ENCODE data around the gene DNASE1L3.
A peak's percentile ranks its signal among the peaks of the same experiment; 100 is the strongest.

Gene DNASE1L3

DNA sequence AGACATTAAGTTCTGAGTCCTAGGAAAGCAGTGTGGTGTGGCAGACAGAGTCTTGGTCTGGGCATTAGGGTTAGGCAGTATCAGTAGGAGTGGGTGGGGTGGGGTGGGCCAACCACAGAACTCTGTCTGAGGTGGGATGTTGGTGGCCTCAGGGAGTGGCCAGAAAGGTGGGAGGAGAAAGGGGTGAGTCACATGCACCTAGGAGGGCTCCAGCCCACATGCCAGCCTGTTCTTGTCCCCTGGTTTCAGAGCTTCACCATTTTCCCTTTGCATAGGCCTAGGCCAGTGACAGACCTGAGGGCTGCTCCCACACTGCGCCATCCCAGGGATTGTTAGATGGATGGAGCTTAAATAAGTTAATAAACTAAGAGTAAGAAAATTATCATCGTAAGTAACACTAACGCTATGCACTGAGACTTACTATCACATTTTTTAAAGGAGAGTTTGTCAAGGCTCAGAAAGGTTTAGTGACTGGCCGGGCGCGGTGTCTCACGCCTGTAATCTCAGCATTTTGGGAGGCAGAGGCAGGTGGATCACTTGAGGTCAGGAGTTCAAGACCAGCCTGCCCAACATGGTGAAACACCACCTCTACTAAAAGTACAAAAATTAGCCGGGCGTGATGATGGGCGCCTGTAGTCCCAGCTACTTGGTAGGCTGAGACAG lies 33.8 kb downstream of the DNASE1L3 start:
- no peak for DNase-seq

DNA sequence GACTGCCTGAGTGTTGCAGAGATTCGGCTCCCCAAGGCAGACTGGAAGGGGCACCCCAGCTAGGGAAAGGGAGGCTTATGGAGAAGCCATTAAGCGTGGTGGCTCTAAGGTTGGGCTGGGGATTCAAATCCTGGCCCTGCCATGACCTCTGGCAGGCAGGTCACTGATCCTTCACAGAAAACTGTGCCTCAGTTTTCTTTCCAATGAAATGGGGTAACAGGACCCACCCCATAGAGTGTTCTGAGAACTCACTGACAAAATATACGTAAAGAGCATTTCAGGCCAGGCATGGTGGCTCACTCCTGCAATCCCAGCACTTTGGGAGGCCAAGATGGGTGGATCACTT lies 34.6 kb downstream of the DNASE1L3 start:
- DNase-seq = no peak

DNA sequence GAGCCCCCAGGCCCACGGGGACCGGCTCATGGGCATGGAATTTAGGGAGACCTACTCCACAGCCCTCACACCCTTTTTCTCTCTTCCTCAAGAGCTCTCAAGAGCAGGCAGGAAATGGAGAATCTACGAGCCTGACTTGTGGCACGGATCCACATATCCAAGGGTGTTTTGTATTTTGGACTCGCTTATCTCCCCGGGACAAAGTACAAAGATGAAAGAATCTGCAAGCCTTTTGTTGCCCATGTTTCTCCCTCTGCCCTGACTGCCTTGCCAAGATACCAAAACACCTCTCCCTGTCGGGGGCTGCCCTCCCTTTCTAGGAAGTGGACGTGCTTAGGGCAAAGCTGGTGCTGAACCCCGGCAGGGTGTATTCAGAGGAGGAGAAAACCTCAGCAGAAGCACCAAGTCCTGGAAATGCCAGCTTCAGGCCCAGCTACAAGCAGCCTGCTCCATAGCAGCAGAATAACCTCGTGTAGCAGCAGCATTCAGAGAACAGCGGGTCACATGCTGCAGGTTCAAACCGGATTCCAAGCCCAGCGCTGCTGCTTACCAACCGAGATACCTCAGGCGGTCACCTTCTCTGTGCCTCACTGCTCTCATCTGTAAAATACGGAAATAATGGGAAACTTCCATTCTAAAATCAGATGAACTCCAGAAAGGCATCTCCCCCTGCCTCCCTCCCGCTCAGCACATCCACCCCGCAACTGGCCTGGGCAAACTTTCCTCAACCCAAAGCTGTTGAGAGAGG lies 35.2 kb downstream of the DNASE1L3 start:
- DNase-seq = no peak

DNA sequence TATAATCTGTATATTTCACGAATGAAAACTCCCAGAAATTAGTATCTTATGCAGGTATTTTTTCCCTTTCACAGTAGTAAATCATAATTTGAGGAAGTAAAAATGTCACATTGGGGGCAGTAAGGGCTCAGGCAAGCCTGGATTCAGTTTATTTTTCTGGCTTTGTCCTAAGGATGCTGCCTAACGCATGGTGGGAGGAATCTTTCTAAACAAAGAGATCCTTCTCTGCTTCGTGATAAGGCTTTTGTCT lies 35.7 kb downstream of the DNASE1L3 start:
- no peak for DNase-seq

DNA sequence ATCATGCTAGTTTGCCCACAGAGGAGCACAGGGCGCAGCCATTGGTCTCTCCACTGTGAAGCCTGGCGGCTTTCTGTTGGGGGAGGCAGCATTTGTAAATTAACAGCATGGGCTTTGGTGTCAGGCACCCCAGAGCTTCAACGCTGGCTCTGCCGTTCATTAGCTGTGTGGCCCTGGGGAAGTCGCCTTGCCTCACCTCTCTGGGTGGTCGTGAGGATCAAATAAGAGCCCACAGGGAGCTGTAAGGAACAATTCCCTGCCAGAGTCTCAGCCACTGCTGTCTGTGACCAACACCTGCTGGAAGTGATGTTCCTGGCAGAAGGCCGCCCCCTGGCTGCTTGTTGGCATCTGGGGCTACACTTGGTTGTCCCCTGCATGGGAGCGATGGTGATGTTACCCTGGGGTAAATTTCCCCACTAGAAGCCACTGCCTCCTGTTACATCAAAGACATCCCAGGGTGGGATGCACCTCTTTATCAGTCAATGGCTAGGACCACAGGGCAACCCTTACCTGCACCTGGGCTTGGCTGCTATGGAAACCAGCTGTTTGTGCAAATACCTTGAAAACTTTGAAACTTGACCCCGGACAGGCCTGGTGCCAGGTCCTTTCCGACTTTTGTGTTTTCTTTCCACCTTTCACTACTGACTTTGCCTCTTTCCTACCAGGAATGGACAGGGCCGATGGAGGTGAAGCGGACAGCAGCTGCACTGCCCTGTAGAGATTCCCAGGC lies 36.9 kb downstream of the DNASE1L3 start:
- DNase-seq = no peak

DNA sequence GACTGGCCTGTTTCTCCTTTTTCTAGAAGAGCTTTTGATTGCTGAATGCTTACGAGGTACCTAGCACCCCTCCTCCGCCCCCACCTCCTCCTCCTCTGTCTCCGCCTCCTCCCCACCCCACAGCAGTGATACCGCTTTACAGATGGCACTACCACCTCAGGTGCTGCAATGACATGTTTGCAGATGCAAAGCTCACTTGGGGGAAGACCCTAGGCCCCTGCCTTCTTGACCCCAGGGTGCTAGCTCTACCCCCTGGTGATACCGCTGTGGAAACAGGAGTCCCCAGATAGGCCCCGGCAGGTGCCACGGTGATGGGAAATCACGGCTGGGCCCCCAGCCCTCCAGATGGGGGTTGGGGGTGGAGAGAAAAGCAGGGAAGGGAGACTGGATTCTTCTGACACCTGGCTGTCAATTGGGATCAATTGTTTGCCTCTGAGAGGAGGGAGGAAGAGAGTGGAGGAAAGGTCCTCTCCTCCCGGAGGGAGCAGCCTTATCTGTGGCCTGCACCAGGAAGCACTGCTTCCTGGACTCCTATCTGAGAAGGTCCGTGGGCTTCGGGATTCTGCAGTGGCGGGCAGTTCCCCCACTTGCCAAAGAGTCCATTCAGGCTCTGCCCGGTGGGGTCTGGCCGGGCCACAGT lies 37.6 kb downstream of the DNASE1L3 start:
- DNase-seq = no peak

DNA sequence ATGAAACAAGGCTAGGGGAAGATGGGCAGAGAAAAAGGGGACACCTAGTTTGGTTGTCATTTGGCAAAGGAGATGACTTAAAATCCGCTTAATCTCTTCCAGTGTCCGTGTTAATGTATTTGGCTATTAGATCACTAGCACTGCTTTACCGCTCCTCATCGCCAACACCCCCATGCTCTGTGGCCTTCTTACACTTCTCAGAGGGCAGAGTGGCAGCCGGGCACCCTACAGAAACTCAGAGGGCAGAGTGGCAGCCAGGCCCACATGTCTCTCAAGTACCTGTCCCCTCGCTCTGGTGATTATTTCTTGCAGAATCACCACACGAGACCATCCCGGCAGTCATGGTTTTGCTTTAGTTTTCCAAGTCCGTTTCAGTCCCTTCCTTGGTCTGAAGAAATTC lies 39.6 kb downstream of the DNASE1L3 start:
- no peak for DNase-seq

DNA sequence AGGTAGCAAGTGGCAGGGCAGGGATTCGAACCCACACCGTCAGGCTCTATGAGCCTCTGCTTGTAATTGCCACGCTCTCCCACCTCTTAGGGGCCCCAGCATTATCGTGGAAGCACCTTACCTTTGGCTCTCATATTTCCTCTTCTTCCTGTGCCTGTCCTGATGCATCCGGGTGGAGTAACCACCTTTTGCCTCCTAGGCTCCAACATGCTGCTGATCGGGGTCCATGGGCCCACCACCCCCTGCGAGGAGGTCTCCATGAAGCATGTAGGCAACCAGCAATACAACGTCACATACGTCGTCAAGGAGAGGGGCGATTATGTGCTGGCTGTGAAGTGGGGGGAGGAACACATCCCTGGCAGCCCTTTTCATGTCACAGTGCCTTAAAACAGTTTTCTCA lies 40.4 kb downstream of the DNASE1L3 start:
- DNase-seq = no peak

DNA sequence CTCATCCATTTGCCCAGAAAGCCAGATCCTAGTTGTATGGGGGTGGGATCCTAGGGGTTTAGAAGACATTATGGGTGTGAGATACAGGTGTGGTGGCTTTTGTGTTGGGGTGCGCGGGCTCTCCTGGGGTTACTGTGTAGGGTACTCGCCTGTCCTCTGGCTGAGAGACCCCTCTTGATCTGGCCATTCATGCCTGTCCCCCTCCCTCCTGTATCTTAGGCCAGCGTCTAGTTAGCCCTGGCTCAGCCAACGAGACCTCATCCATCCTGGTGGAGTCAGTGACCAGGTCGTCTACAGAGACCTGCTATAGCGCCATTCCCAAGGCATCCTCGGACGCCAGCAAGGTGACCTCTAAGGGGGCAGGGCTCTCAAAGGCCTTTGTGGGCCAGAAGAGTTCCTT lies 41.4 kb downstream of the DNASE1L3 start:
- no peak for DNase-seq

DNA sequence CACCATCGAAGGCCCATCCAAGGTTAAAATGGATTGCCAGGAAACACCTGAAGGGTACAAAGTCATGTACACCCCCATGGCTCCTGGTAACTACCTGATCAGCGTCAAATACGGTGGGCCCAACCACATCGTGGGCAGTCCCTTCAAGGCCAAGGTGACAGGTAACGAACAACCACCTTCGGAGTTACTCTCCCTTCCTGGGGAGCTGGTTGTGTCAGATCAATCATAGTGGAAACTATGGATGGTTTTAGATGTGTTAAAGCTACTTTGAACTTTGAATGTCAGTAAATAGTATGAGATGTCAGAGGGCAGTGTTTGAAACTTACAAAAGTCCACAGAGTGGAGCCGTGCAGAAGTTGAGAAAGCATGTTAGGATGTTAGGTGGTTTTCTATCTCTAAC lies 42.3 kb downstream of the DNASE1L3 start:
- no peak for DNase-seq

DNA sequence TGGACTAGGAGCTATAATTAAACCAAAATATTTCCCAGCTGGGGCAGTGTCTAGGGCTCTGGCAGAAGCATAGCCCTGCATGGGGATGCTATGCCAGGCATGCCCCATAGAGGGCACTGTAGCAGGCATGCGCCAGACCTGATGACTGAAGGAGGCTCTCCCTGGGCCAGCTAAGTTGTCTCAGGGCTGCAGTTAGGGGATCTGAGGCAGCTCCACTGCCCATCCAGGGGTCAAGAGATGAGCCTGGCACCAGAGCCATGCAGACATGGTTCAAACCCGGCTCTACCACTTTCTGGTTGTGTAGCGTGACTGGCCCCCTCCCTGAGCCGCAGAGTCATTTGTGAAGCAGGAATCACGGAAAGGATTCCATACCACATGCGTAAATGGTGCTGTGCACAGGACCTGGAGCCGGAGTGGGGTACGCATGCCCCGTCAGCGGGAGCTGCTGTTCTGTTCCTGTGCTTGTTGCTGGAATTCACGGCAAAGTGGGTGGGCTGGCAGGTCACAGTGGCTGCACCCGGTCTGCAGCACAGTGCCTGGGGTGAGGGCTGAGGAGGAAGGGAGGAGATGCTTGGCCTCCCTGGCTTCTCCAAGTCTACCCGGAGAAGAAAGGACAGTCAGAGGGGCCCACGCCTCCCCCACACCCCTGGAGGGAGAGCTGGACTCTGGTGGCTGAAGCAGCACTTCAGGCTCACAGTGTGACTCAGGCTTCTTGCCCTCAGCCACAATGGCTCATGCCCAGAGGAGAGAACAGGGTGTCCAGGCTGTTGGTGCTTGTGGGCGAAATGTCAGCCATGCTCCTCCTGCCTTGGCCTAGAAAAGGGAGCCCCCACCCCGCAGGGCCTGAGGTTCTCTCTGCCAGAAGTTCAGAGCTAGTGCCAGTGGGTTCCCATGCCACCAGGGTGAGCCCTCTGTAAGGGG lies 43.1 kb downstream of the DNASE1L3 start:
- DNase-seq = peak; percentile 25

DNA sequence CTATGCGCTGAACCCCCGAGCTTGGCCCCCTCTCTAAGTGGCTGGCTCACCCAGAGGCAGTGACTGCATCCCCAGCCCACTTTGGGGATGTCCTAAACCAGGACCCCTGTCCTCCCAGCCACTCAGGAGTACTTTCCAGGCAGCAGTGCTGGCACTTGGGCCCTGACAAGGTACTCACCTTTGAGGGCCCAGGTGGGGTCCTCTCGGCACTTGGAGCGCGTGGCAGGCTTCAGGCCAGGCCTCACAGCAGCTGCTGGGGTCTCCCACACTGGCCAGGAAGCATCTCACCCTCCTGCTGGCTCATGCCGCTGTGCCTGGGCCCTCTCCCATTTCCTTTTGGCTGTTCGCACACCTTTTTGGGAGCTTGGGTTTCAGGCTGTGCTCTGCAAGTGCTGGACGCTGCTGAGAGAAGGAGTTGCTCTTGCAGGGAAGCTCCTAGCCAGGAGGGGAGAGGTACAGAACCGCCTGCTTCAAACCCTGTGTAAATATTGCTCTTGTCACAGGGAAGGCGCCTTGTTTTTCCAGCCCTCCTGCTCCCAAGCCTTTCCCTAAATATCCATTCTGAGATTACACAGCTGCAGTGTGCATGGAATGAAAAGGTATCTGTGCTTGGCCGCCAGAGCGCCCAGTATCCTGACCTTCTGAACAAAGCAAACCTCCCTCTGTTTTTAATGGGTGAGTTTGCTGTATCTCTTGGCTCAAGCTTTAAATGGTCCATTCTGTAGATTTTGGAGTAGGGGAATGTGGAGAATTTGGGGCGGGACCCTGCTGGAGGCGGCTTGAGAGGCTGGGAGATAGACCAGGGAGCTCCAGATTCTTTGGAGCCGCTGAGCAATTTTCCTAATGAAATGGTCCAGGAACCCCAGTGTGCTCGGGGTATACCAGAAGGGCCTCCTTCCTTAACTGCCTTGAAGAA lies 45.6 kb downstream of the DNASE1L3 start:
- DNase-seq = no peak

DNA sequence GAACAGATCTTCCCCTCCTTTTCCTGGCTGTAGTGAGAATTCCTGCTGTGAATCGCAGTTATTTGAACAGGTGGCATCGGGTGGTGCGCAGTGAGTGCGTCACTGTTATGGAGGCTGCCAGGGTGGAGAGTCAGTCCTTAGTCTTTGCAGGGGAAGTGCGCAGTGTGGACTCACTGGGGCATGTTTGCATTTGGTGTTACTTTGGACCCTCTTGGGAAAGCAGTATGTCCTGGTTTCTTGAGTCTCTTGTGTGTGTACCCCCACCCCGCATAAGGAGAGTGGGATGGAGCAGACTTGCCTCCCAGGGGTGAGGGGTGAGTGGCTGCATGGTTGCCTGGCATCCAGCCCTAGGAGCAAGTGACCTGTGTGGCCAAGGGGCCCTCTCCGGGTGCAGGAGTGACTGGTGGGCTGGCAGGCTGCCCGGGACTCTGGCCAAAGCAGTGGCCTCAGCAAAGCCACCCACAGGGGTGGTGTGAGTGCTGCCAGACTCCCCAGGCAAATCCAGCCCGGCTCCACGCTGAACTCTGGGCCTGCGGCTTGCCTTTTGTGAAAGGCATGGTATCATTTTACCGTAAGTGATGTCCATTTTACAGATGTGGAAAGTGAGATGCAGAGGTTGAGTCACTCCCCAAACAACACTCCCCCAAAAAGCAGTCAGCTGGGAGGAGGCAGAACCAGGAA lies 46.4 kb downstream of the DNASE1L3 start:
- no peak for DNase-seq

DNA sequence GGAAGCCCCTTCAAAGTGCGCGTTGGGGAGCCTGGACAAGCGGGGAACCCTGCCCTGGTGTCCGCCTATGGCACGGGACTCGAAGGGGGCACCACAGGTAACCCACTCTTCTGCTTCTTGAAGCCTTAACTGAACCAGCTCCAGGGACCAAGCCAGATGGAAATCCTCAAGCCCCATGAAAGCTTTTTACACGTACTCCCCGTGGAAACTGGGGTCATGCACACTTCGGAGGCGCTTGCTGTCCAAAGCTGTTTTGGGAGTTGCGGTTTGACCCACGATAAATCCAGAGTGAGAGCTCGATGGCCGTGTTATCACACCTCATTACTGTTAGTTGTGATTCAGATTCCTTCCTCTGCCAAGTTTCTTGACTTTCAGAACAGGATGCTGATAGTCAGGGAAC lies 47.5 kb downstream of the DNASE1L3 start:
- DNase-seq = no peak

DNA sequence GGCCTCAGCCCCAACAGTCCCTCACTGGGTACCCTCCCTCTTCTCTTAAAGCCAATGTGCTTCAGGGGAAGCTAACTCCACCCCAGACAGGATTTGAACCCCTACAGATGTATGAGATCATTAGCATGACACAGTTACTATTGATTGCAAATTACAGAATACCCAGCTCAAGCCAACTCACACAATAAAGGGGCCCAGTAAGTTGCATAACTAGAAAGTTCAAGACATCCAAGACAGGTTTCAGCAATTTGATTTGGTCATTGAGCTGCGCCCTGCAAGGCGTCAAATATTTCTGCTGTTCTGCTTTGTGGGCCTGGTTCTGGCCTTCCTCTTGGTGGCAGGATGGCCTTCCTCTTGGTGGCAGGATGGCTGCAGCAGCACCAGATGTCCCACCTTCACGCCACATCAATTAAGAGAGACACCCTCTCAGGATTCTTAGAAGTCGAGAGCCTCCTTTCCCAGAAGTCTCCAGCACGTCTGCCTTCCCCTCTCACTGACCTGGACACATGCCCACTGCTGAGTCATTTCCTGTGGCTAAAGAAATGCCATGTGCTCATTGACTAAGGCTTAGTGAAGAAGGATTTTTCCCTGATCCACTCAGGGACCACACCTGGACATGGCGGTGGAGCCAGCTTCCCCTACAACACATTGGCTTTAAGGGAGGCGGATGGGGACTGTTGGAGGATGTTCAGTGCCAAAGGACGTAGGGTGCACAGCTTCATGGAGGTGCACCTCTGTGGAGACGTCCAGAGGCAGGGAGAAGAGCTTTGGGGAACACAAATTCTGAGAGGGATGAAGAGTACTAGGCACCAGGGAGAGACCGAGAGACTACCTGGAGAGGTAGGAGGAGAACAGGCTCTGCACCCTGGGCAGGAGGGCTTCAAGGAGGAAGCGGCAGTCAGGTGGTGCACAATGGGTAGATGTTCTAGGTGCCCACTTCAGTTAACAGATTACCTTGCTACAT lies 49.1 kb downstream of the DNASE1L3 start:
- no peak for DNase-seq

DNA sequence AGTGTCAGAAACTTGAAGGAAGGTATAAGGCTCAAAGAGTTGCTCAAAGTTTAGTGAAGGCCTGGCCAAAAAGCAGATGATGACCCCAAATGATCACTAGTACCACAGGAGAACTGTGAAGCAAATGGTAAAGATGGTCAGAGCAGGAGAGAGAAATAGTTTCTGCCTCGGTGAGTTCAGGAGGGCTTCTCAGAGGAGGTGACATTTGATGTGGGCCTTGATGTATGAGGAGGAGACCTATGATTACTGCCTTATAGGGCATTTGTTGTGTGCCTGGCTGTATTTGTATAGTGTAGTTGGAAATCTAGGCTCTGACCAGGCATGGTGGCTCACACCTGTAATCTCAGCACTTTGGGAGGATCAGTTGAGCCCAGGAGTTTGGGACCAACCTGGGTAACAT lies 50.4 kb downstream of the DNASE1L3 start:
- DNase-seq = no peak

DNA sequence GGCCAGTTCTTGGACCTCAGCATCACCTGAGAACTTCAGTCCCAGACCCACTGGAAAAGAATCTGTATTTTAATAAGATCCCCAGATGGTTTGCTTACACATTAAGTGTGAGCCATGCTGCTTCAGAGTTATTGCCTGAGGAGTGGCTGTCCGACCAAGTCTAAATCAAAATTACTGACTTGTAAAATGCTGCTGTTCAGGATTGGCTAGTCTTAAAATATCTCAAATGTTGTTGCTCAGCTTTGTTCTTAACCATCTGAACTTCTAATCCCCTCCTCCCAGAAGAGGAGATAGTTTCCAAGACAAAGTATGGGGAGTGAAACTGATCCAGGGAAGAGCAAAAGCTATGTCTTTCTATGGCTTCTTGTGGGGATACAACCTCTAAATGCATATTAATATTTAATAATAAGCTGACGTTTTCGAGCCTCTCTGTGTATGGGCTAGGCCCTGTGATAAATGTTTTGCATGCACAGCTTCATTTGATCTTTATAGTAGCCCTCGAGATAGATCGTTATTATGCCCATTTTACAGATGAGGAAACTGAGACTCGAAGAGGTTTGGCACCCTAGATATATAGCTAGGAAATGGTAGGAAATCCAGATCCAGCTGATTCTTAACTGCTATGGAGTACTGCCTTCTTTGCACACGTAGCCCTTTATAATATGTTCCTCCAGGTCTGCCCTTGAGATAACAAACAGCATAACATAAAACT lies 52.2 kb downstream of the DNASE1L3 start:
- no peak for DNase-seq

DNA sequence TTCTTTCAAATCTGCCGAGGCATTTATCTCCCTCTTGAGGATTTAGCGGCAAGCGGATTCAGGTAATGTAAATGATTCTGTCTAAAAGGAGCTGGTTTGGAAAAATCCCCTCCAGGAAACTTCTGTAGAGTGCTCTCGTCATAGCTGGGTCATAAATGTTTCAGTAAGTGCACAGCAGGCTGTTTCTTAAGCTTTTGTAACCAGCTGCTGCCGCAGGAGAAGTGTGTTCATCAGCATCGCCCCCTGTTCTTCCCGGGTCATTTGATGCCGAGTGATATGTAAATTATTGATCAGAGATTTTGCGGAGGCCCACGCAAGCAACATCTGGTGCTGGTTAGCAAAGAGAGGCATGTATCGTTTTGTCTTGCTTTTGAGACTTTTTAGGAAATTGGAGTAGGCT lies 53.1 kb downstream of the DNASE1L3 start:
- DNase-seq = no peak

DNA sequence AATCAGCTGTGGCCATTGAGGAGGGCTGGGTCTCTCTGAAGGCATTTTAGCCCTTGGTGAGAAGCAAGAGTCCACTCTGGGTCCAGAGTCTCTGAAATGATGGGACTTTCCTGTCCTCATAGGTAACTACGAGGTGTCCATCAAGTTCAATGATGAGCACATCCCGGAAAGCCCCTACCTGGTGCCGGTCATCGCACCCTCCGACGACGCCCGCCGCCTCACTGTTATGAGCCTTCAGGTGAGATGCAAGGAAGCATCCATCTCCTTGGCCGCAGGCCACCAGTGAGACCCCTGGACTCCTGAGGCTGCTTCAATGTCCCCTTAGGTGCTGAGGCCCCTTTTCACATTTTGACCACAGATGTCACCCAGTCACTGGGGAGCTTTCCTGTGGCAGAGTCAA lies 54.9 kb downstream of the DNASE1L3 start:
- DNase-seq = no peak

Measured in activated effector memory CD4-positive, alpha-beta T cell treated with Interleukin-2 at 50 U/mL for 16 hours (primary cell).